Keratinocyte (primary cell): ENCODE measurements around the gene SLC35E4. TPM values are rescaled to one million over a fixed set of nuclear protein-coding genes. Genes with fewer than 3 reads are reported as not detected.

Experiments
- DNase-seq: peaks from one replicate; pipeline ENCODE4 v3.0.0-alpha.2; 2011; ENCODE audit warnings: low read depth, missing footprints, low spot score
- FAIRE-seq: peaks from 2 replicates; lab custom pipeline; 2011; peaks lifted over from hg19 to GRCh38; lab: Jason Lieb, UNC
- H2AFZ ChIP-seq: 2 replicates; pipeline ENCODE4 v1.6.0; 2012; ENCODE audit warnings: low read length, control low read depth, inconsistent platforms; ENCODE audit not compliant: control insufficient read depth
- H3K27ac ChIP-seq: 2 replicates; pipeline ENCODE4 v1.5.1; 2011; ENCODE audit warnings: low read length; ENCODE audit not compliant: control insufficient read depth, insufficient read depth
- H3K27me3 ChIP-seq: 3 replicates; pipeline ENCODE4 v1.6.0; 2011; ENCODE audit warnings: low read length; ENCODE audit not compliant: control insufficient read depth, insufficient read depth; ENCODE audit errors: extremely low read depth
- H3K36me3 ChIP-seq, 2 experiments: 2 replicates in 1 of 2; 3 replicates in 1 of 2; pipeline ENCODE4 v1.5.1; 2011; ENCODE audit warnings: low read length in 2 of 2, mild to moderate bottlenecking in 1 of 2; ENCODE audit not compliant: control insufficient read depth in 2 of 2, insufficient read depth in 2 of 2; ENCODE audit errors: extremely low read depth in 1 of 2
- H3K4me1 ChIP-seq: 3 replicates; pipeline ENCODE4 v1.5.1; 2011; ENCODE audit warnings: low read length; ENCODE audit not compliant: control insufficient read depth, insufficient read depth; ENCODE audit errors: extremely low read depth
- H3K4me2 ChIP-seq: 3 replicates; pipeline ENCODE4 v1.6.0; 2011; ENCODE audit warnings: low read depth, low read length; ENCODE audit not compliant: control insufficient read depth, insufficient read depth; ENCODE audit errors: extremely low read depth
- H3K4me3 ChIP-seq, 3 experiments: fragments of 200-600 bp in 1 of 3; sonication (generic) in 1 of 3; 2 replicates in 2 of 3; 3 replicates in 1 of 3; pipeline ENCODE4 v1.5.1; 2011 to 2016; ENCODE audit warnings: low read length in 3 of 3, mild to moderate bottlenecking in 3 of 3, control low read depth in 2 of 3, inconsistent platforms in 1 of 3, low read depth in 1 of 3, mixed read lengths in 1 of 3, mixed run types in 1 of 3, moderate library complexity in 1 of 3; ENCODE audit not compliant: control insufficient read depth in 2 of 3, insufficient read depth in 2 of 3; ENCODE audit errors: extremely low read depth in 1 of 3
- H3K79me2 ChIP-seq: 2 replicates; pipeline ENCODE4 v1.6.0; 2012; ENCODE audit warnings: low read length; ENCODE audit not compliant: control insufficient read depth, insufficient read depth
- H3K9ac ChIP-seq: 3 replicates; pipeline ENCODE4 v1.6.0; 2011; ENCODE audit warnings: low read length; ENCODE audit not compliant: control insufficient read depth, insufficient read depth; ENCODE audit errors: extremely low read depth
- H3K9me1 ChIP-seq: 3 replicates; pipeline ENCODE4 v1.6.0; 2011; ENCODE audit warnings: low read length; ENCODE audit not compliant: control insufficient read depth, insufficient read depth; ENCODE audit errors: extremely low read depth
- H3K9me3 ChIP-seq: 2 replicates; pipeline ENCODE4 v1.5.1; 2012; ENCODE audit warnings: low read depth, low read length; ENCODE audit not compliant: control insufficient read depth
- H4K20me1 ChIP-seq: 3 replicates; pipeline ENCODE4 v1.6.0; 2011; ENCODE audit warnings: low read length; ENCODE audit not compliant: control insufficient read depth, insufficient read depth; ENCODE audit errors: extremely low read depth
- EZH2 ChIP-seq: IDR thresholded peaks from one replicate; pipeline ENCODE4 v1.6.1; 2012; ENCODE audit warnings: inconsistent platforms, mild to moderate bottlenecking, low read length, moderate library complexity
- dilution Hi-C: fragments of 300-500 bp; cut with MboI; formaldehyde crosslinking; loops from one replicate; pipeline ENCODE4 v1.7.0; 2020; ENCODE audit warnings: low sequenced_read_pairs; ENCODE audit not compliant: extremely low pct_ligation_motif_present
- polyA plus RNA-seq, 5 experiments: library from polyadenylated mRNA; depleted of rRNA in 3 of 5; stranded (reverse) in 3 of 5; stranded (forward) in 1 of 5; unstranded in 1 of 5; fragments of >200 nt; gene quantifications; 1 replicate in 1 of 5; 2 replicates in 3 of 5; 3 replicates in 1 of 5; pipeline versions ENCODE4 v1.2.1 to v1.2.3, GENCODE V29; 2011 to 2012; ENCODE audit warnings: missing spikeins in 2 of 5, low read depth in 1 of 5, low replicate concordance in 1 of 5
- TF ChIP-seq, protein P1 (sequence below), 3 experiments: IDR thresholded peaks in 1 of 3; conservative IDR thresholded peaks in 1 of 3; optimal IDR thresholded peaks in 1 of 3; 2 replicates in 2 of 3; 3 replicates in 1 of 3; pipeline versions ENCODE3 to v1.5.1; 2011; ENCODE audit warnings: low read length in 3 of 3, mild to moderate bottlenecking in 3 of 3, moderate library complexity in 2 of 3, control low read depth in 1 of 3, inconsistent platforms in 1 of 3; ENCODE audit not compliant: insufficient read depth in 2 of 3; ENCODE audit errors: extremely low read depth in 1 of 3

SLC35E4 gene
- polyA plus RNA-seq, 1 donor (not counting 4 experiments of a cell fraction or from before 2014, with no cell fraction given) = 2.3 TPM

DNA sequence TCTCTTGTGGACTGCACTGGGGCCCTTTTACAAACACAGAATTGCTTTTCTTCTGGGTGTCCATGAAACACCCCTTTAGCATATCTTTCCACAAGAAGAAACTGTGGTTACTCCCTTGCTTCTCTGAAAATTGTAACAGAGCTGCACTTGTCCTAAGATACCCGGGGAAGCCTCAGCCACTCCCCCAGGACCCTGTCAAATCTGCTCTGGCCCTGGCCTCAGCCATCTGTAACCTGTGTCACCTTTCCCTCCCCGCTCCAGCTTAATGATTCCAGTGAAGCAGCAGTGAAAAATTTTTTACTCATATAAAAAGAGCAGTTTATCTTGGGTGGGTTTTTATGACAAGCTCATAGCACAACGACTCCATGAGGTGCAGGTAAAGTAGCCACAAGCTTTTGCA is 35.5 kb downstream of the SLC35E4 start:
- Histone ChIP-seq H3K4me2 (no peak overlapping the region), H4K20me1 (no peaks in the 10 kb centered on the region), H3K9me3 (no peaks in the 10 kb centered on the region), H3K9me1 (no peaks in the 10 kb centered on the region), H3K27ac (no peak overlapping the region), H3K27me3 (no peaks in the 10 kb centered on the region), H3K36me3 (no peaks in the 10 kb centered on the region), H3K4me1 (peaks cover 15% of the 10 kb centered on the region), H3K9ac (no peak overlapping the region), H3K4me3 (no peak overlapping the region), H2AFZ (no peak overlapping the region), H3K79me2 (no peaks in the 10 kb centered on the region)
- no peak for FAIRE-seq
- no peak for DNase-seq
- dilution Hi-C loops = no loop called here
- no peak for TF ChIP-seq EZH2
- TF ChIP-seq, protein P1, sequence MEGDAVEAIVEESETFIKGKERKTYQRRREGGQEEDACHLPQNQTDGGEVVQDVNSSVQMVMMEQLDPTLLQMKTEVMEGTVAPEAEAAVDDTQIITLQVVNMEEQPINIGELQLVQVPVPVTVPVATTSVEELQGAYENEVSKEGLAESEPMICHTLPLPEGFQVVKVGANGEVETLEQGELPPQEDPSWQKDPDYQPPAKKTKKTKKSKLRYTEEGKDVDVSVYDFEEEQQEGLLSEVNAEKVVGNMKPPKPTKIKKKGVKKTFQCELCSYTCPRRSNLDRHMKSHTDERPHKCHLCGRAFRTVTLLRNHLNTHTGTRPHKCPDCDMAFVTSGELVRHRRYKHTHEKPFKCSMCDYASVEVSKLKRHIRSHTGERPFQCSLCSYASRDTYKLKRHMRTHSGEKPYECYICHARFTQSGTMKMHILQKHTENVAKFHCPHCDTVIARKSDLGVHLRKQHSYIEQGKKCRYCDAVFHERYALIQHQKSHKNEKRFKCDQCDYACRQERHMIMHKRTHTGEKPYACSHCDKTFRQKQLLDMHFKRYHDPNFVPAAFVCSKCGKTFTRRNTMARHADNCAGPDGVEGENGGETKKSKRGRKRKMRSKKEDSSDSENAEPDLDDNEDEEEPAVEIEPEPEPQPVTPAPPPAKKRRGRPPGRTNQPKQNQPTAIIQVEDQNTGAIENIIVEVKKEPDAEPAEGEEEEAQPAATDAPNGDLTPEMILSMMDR (optimal IDR thresholded peaks at IDR 0.05 in 1 of 3, IDR thresholded peaks at IDR 0.05 in 1 of 3, conservative IDR thresholded peaks at IDR 0.05 in 1 of 3; ENCODE audit: extremely low read depth in 1 of 3, insufficient read depth in 2 of 3, low read length in 3 of 3) = no peak

DNA sequence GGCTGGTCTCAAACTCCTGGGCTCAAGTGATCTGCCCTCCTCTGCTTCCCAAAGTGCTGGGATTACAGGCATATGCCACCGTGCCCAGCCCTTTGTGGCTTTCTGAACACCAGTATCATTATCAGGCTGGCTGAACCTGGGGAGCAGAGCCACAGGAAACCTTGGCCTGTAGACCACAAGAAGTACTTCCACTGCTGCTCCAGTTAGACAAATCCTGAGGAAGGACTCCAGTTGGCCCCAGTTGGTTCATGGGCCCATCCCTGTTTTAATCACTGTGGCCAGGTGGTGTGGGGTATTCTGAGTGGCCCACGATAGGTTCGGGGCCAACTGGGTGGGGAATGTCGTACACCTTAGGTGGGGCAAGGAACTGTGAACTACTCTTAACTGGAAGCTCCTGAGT is 37.6 kb downstream of the SLC35E4 start:
- no peak for DNase-seq
- Histone ChIP-seq H4K20me1 (no peaks in the 10 kb centered on the region), H3K36me3 (no peaks in the 10 kb centered on the region), H3K27me3 (peaks cover 10% of the 10 kb centered on the region), H3K27ac (no peak overlapping the region), H3K4me1 (peaks cover 4% of the 10 kb centered on the region), H3K9me3 (no peaks in the 10 kb centered on the region), H3K4me2 (no peak overlapping the region), H3K9ac (no peak overlapping the region), H3K9me1 (no peaks in the 10 kb centered on the region), H3K4me3 (no peak overlapping the region), H3K79me2 (no peaks in the 10 kb centered on the region), H2AFZ (no peak overlapping the region)
- no peak for FAIRE-seq
- TF ChIP-seq, protein P1 (optimal IDR thresholded peaks at IDR 0.05 in 1 of 3, IDR thresholded peaks at IDR 0.05 in 1 of 3, conservative IDR thresholded peaks at IDR 0.05 in 1 of 3; ENCODE audit: extremely low read depth in 1 of 3, insufficient read depth in 2 of 3, low read length in 3 of 3) = no peak
- no peak for TF ChIP-seq EZH2
- dilution Hi-C loops = no loop called here
